ENCODE results near the gene SF3B6.

- TF ChIP-seq E2F4 (CRISPR knock-in tag; IDR thresholded peaks at IDR 0.05; ENCODE audit: borderline replicate concordance, low read depth) (no peak), IRF2 (CRISPR knock-in tag; IDR thresholded peaks at IDR 0.05; ENCODE audit: borderline replicate concordance, low read depth) (no peak)
- TF ChIP-seq, protein P1, sequence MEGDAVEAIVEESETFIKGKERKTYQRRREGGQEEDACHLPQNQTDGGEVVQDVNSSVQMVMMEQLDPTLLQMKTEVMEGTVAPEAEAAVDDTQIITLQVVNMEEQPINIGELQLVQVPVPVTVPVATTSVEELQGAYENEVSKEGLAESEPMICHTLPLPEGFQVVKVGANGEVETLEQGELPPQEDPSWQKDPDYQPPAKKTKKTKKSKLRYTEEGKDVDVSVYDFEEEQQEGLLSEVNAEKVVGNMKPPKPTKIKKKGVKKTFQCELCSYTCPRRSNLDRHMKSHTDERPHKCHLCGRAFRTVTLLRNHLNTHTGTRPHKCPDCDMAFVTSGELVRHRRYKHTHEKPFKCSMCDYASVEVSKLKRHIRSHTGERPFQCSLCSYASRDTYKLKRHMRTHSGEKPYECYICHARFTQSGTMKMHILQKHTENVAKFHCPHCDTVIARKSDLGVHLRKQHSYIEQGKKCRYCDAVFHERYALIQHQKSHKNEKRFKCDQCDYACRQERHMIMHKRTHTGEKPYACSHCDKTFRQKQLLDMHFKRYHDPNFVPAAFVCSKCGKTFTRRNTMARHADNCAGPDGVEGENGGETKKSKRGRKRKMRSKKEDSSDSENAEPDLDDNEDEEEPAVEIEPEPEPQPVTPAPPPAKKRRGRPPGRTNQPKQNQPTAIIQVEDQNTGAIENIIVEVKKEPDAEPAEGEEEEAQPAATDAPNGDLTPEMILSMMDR (IDR thresholded peaks at IDR 0.05), result no peak
These were observed 41.8 kb upstream of the SF3B6 start for GRCh38 chr2:24117902-24118301.

All from WTC11 (cell line).